HG03066 (cell line): ENCODE results near the gene MAPK8IP2.
"Not testable (repeated sequence)": the region's sequence is repeated elsewhere in the genome, so short reads cannot be mapped to it uniquely, and the experiment has no call there.

Experiments
- ATAC-seq: cut with Tn5 transposase; IDR thresholded peaks from one replicate; pipeline ENCODE4 v1.9.1; 2021; ENCODE audit warnings: low read depth; ENCODE audit not compliant: unreplicated experiment

The MAPK8IP2 gene

DNA sequence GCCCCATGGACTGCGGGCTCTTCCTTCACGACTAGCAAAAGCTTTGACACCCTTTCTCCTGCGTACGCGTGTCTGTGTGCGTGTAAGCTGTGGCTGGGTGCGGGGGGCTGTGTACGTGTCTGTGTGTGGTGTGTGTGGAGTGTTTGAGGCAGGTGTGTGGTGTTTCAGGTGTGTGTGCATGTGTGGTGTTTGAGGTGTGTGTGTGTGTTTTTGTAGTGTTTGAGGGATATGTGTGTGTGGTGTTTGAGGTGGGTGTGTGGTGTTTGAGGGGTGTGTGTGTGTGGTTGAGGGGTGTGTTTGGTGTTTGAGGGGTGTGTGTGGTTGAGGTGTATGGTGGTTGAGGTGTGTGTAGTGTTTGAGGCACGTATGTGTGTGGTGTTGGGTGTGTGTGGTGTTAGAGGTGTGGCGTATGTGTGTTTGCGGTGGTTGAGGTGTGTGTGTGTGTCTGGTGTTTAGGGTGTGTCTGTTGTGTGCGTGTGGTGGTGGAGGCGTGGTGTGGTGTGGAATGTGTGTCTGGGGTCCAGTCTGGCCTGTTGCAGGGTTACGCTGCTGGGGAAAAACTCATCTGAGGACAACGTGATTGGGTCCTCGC lies 28.0 kb downstream of the MAPK8IP2 start:
- ATAC-seq, result no peak

GRCh38 chr22:50630376-50630775 lies 29.8 kb downstream of the MAPK8IP2 start:
- ATAC-seq, result no peak

DNA sequence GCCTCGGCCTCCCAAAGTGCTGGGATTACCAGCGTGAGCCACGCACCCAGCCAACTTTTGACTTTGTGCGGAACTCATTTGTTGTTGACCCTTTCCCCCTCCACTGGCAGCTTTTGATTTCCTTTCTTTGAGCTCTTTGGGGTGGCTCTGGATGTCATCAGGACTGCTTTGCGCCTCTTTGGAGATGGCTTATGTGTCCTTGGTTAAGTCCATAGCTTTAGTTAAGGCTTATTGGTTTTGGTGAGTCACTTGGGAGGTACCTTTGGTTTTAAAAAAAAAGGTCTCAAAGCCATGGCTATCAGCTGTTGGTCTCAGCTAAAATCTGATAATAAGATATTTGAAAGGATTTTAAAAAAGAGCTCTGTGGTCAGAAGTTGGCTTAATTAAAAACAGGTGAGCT lies 32.5 kb downstream of the MAPK8IP2 start:
- no peak for ATAC-seq

DNA sequence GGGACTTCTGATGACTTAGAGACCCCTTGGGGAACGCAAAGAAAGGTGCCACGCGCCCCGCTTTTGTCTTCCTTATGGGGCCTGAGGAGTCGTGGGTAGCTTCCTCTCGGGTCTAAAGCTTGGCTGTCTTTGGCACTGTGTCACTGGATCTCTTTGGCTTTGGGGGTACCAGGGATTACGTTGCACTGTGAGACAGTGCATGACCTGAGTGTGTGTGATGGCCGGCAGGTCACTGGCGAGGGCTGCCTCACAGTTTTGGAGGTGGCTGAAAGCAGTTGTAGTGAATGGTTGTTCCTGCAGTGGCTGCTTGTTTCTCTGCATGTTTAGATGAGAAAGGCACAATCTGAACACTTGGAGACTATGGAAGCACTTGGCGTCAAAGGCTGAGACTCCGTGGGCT lies 33.2 kb downstream of the MAPK8IP2 start:
- ATAC-seq, result no peak

GRCh38 chr22:50635591-50635990 lies 35.0 kb downstream of the MAPK8IP2 start:
- ATAC-seq, result no peak

- ATAC-seq, result not testable (repeated sequence)
These were observed 39.7 kb downstream of the MAPK8IP2 start for GRCh38 chr22:50640296-50640695.

DNA sequence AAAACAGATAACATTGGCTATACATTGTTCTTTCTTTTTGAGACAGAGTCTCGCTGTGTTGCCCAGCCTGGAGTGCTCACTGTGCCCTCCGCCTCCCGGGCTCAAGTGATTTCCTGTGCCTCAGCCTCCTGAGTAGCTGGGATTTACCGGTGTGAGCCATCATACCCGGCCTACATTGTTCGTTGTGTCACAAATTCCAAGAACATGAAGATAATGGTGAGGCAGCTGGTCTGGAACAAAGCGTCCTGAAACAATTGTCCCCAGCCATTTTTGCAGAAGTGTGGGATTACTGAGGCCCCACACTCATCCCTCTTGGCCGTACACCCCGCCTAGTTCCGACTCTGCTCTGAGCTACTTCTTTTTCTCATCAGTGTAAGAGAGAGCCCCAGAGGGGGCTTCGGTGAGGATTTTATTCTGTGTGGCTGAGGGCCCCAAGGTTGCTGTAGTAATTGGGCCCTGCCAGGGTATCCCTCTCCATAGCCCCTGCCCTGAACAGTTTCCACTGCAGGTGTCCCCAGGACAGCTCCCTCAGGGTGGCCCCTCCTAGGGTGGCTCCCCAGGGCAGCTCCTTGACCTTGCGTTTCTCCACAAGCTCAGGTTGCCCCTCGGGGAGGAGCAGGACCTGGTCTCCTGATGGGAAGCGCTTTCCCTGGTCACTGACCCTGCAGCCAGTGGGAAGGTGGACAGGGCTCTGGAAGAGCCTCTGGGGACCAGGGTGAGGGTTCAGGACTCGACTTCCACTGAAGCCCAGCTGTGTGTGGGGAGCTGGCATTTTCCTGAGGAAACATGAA lies 40.5 kb downstream of the MAPK8IP2 start:
- ATAC-seq, result no peak

GRCh38 chr22:50641696-50642607 lies 41.4 kb downstream of the MAPK8IP2 start:
- ATAC-seq, result no peak

DNA sequence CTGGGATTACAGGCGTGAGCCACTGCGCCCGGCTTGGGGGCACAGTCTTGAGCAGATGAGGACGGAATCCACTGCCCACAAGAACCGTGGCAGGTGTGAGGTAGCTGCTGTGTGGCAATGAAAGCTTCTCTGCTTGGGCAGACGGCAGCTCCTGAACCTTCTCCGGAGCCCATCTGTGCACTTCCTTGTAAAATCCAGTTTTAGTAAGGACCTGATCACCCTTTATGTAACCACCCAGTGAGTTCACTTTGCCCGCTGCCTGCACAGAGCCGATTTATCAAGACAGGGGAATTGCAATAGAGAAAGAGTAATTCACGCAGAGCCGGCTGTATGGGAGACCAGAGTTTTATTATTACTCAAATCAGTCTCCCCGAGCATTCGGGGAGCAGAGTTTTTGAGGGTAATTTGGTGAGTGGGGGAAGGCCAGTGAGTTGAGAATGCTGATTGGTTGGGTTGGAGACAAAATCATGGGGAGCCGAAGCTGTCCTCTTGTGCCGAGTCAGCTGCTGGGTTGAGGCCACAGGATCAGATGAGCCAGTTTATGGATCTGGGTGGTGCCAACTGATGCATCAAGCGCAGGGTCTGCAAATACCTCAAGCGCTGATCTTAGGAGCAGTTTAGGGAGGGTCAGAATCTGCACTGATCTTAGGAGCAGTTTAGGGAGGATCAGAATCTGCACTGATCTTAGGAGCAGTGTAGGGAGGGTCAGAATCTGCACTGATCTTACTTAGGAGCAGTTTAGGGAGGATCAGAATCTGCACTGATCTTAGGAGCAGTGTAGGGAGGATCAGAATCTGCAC lies 42.6 kb downstream of the MAPK8IP2 start:
- ATAC-seq, result not testable (repeated sequence)

DNA sequence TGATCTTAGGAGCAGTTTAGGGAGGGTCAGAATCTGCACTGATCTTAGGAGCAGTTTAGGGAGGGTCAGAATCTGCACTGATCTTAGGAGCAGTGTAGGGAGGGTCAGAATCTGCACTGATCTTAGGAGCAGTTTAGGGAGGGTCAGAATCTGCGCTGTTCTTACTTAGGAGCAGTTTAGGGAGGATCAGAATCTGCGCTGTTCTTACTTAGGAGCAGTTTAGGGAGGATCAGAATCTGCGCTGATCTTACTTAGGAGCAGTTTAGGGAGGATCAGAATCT lies 43.2 kb downstream of the MAPK8IP2 start:
- ATAC-seq, result not testable (repeated sequence)

GRCh38 chr22:50653256-50653655 lies 52.7 kb downstream of the MAPK8IP2 start:
- no peak for ATAC-seq

GRCh38 chr22:50654664-50655063 lies 54.1 kb downstream of the MAPK8IP2 start:
- not testable (repeated sequence) for ATAC-seq

GRCh38 chr22:50656122-50657070 lies 55.8 kb downstream of the MAPK8IP2 start:
- no peak for ATAC-seq

DNA sequence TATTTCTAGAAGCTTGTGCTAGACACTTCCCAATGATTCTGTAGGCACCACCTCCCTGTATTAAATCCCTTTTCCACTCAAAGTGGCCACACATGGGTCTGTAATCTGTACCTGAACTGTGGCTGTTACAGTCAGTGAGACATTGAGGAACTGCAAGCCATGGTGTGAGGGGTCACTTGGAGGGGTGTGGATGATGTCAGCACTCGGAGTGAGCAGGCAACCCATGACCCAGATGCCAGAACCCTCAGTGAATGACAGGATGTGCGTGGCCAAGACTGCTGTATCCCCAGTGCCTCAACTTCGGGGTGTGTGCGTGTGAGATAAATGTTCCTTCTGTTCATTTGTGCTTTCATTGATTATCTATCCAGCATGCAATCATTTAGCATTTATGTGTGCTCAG lies 57.3 kb downstream of the MAPK8IP2 start:
- ATAC-seq, result no peak

GRCh38 chr22:50659711-50660110 lies 59.1 kb downstream of the MAPK8IP2 start:
- not testable (repeated sequence) for ATAC-seq

GRCh38 chr22:50660306-50660705 lies 59.7 kb downstream of the MAPK8IP2 start:
- ATAC-seq, result no peak
